Neural cell (in vitro differentiated cells): ENCODE results near the gene GALNT2.

Experiments used
- CTCF ChIP-seq: fragments of 450-650 bp; IDR thresholded peaks from 2 replicates; pipeline ENCODE4 v1.5.1; 2014; ENCODE audit warnings: antibody characterized with exemption, mild to moderate bottlenecking, moderate library complexity; ENCODE audit not compliant: poor library complexity, severe bottlenecking
- EP300 ChIP-seq: fragments of 450-650 bp; conservative IDR thresholded peaks from 2 replicates; pipeline ENCODE4 v1.6.1; 2014; ENCODE audit warnings: antibody characterized with exemption, mild to moderate bottlenecking, moderate library complexity; ENCODE audit not compliant: poor library complexity, severe bottlenecking
- EZH2 ChIP-seq: fragments of 200-600, 300-800 bp; shearing (Covaris generic), sonication (generic); IDR thresholded peaks from 2 replicates; pipeline ENCODE4 v1.6.1; 2014; ENCODE audit warnings: antibody characterized with exemption, low read length, borderline replicate concordance, mild to moderate bottlenecking; ENCODE audit not compliant: insufficient read depth, poor library complexity, severe bottlenecking
- MXI1 ChIP-seq: fragments of 450-650 bp; conservative IDR thresholded peaks from 2 replicates; pipeline ENCODE4 v1.6.1; 2014; ENCODE audit warnings: antibody characterized with exemption, mild to moderate bottlenecking; ENCODE audit not compliant: poor library complexity, severe bottlenecking
- POLR2AphosphoS5 ChIP-seq: IDR thresholded peaks from 2 replicates; pipeline ENCODE4 v1.6.1; 2012
- RAD21 ChIP-seq: fragments of 450-650 bp; conservative IDR thresholded peaks from 2 replicates; pipeline ENCODE4 v1.6.1; 2014; ENCODE audit warnings: antibody characterized with exemption, mild to moderate bottlenecking, moderate library complexity
- REST ChIP-seq: IDR thresholded peaks from 2 replicates; pipeline ENCODE4 v1.6.1; 2012; ENCODE audit warnings: borderline replicate concordance
- SMC3 ChIP-seq: fragments of 450-650 bp; conservative IDR thresholded peaks from 2 replicates; pipeline ENCODE4 v1.6.1; 2014; ENCODE audit warnings: antibody characterized with exemption, mild to moderate bottlenecking, moderate library complexity; ENCODE audit not compliant: poor library complexity
- TAF1 ChIP-seq: IDR thresholded peaks from 2 replicates; pipeline ENCODE4 v1.6.1; 2012; ENCODE audit warnings: low read depth

- TF ChIP-seq CTCF (no peak), POLR2AphosphoS5 (no peak), EZH2 (no peak), REST (no peak), RAD21 (no peak), EP300 (no peak), SMC3 (no peak), MXI1 (no peak), TAF1 (no peak)
These were observed 98.5 kb downstream of the GALNT2 start for GRCh38 chr1:230165536-230165935.
